ENCODE measurements around the gene MYOD1. TPM values are rescaled to one million over a fixed set of nuclear protein-coding genes. Genes with fewer than 3 reads are reported as not detected.

Gene MYOD1
- polyA plus RNA-seq, 1 donor: 100 TPM

GRCh38 chr11:17702876-17703275 lies 16.5 kb upstream of the MYOD1 start:
- no peak for DNase-seq

GRCh38 chr11:17703951-17704350 lies 15.4 kb upstream of the MYOD1 start:
- DNase-seq: no peak

GRCh38 chr11:17707830-17708229 lies 11.5 kb upstream of the MYOD1 start:
- DNase-seq: no peak

GRCh38 chr11:17711836-17712235 lies 7.5 kb upstream of the MYOD1 start:
- DNase-seq: no peak

GRCh38 chr11:17713851-17714250 lies 5.5 kb upstream of the MYOD1 start:
- DNase-seq: no peak

- DNase-seq: no peak
Measured at GRCh38 chr11:17714356-17714854, 5.0 kb upstream of the MYOD1 start.

- no peak for DNase-seq
Measured at GRCh38 chr11:17714870-17715269, 4.5 kb upstream of the MYOD1 start.

GRCh38 chr11:17716807-17717206 lies 2.6 kb upstream of the MYOD1 start:
- DNase-seq: no peak

- no peak for DNase-seq
Measured at GRCh38 chr11:17718015-17718414, 1.4 kb upstream of the MYOD1 start.

- no peak for DNase-seq
Measured at GRCh38 chr11:17718510-17718962, 835 bp upstream of the MYOD1 start.

GRCh38 chr11:17719938-17720795 lies 796 bp downstream of the MYOD1 start:
- DNase-seq: no peak

GRCh38 chr11:17720796-17721171 lies 1.4 kb downstream of the MYOD1 start:
- DNase-seq: no peak

GRCh38 chr11:17721242-17721999 lies 2.0 kb downstream of the MYOD1 start:
- no peak for DNase-seq

GRCh38 chr11:17722000-17722643 lies 2.8 kb downstream of the MYOD1 start:
- DNase-seq: no peak

GRCh38 chr11:17724020-17724908 lies 4.9 kb downstream of the MYOD1 start:
- no peak for DNase-seq

GRCh38 chr11:17725174-17725573 lies 5.8 kb downstream of the MYOD1 start:
- no peak for DNase-seq

GRCh38 chr11:17730137-17730536 lies 10.8 kb downstream of the MYOD1 start:
- DNase-seq: no peak

- peak; percentile 70 for DNase-seq
Measured at GRCh38 chr11:17730608-17731462, 11.5 kb downstream of the MYOD1 start.

- no peak for DNase-seq
Measured at GRCh38 chr11:17733261-17733660, 13.9 kb downstream of the MYOD1 start.

GRCh38 chr11:17734418-17734911 lies 15.1 kb downstream of the MYOD1 start, which contains the start of gene KCNC1:
KCNC1 (plus strand) TSS chr11:17734781; CDS start chr11:17736003, 1,222 bp downstream.
- no peak for DNase-seq

All from hindlimb muscle (tissue), 1 donor.